ENCODE measurements around the gene POLE3.
"Not testable (repeated sequence)": the region's sequence is repeated elsewhere in the genome, so short reads cannot be mapped to it uniquely, and the experiment has no call there.

Gene POLE3

DNA sequence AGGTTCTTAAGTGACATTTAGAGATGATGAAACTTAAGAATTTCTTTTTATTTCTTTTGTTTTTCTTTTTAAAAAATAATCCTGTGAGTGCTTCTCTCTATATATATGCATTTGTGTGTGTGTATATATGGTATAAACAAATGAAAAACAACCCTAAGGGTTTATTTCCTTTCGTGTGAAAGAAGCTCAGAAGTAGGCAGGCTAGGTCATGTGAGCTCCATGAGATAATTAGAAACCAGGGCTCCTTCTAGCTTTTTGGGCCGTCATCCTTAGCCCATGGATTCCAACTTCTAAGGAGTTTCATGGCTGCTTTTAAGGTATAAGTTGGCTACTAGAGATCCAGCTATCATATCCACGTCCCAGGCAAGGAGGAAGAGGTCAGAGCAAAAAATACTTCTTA is 11.3 kb upstream of the POLE3 start:
- no peak for DNase-seq (ENCODE audit: extremely low read depth, low read depth)
- TF ChIP-seq, protein P1, sequence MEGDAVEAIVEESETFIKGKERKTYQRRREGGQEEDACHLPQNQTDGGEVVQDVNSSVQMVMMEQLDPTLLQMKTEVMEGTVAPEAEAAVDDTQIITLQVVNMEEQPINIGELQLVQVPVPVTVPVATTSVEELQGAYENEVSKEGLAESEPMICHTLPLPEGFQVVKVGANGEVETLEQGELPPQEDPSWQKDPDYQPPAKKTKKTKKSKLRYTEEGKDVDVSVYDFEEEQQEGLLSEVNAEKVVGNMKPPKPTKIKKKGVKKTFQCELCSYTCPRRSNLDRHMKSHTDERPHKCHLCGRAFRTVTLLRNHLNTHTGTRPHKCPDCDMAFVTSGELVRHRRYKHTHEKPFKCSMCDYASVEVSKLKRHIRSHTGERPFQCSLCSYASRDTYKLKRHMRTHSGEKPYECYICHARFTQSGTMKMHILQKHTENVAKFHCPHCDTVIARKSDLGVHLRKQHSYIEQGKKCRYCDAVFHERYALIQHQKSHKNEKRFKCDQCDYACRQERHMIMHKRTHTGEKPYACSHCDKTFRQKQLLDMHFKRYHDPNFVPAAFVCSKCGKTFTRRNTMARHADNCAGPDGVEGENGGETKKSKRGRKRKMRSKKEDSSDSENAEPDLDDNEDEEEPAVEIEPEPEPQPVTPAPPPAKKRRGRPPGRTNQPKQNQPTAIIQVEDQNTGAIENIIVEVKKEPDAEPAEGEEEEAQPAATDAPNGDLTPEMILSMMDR (IDR thresholded peaks at IDR 0.05; ENCODE audit: low read depth, low read length) = no peak

DNA sequence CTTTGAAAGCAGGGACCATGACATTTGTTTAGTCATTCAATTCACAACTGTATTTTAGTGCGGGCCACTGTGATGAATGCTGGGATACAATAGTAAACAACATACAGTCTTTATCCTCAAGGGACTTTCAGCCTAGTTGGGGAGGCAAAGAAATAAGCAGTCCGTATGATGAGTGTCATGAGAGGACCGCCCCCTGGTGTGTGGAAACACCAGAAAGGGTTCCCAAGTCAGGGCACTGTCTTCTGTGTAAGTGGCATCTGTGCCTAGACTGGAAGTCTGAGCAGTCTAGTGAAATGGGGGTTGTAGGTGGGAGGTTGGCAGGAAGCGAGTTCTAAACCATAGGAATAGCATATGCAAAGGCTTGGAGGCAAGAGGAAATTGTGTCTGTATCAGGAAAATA is 6.9 kb upstream of the POLE3 start:
- DNase-seq (ENCODE audit: extremely low read depth, low read depth) = no peak
- TF ChIP-seq, protein P1 (IDR thresholded peaks at IDR 0.05; ENCODE audit: low read depth, low read length) = no peak

DNA sequence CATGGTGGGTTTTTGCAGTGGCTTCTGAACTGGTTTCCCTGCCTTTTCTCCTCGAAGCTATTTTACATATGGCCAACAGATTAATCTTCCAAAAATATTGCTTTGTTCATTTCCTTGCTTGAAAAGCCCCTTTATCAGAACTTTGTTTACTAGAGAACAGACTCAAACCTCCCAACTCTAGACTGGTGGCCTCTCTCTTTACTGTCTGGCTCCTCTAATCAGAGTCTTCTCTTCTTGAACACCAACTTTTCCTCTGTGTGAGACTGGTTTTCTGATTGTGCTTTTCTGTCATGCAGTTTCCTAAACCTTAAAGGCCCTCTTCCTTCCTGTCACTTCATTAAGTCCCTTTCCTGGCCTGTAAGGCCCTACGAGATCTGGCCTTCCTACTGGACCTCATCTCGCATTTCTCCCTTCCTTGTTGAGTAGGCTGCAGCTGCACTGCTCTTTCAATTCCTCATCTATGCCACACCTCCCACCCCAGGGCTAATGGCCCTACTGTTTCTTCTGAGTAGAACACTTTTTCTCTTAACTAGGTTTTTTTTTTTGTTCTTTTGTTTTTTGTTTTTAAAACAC is 5.8 kb upstream of the POLE3 start:
- no peak for DNase-seq (ENCODE audit: extremely low read depth, low read depth)
- TF ChIP-seq, protein P1 (IDR thresholded peaks at IDR 0.05; ENCODE audit: low read depth, low read length) = no peak

DNA sequence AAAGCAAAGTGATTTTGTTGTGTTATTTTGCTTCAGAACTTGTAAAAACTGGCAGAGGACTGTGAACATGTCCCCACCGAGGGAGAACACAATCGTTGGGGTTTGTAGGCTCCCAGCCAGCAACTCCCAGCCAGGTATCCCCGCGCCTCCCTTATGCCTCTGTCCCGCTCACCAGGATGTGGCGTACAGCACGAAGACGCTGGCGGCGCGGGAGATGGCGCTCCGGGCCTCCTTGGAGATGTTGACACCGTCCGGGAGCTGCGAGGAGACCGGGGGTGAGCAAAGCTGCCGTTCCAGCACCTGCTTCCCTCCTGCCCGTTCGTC is 630 bp downstream of the POLE3 start:
- TF ChIP-seq, protein P1 (IDR thresholded peaks at IDR 0.05; ENCODE audit: low read depth, low read length) = no peak; the same call in 1 of the 2 replicates
- DNase-seq (ENCODE audit: extremely low read depth, low read depth) = no peak

DNA sequence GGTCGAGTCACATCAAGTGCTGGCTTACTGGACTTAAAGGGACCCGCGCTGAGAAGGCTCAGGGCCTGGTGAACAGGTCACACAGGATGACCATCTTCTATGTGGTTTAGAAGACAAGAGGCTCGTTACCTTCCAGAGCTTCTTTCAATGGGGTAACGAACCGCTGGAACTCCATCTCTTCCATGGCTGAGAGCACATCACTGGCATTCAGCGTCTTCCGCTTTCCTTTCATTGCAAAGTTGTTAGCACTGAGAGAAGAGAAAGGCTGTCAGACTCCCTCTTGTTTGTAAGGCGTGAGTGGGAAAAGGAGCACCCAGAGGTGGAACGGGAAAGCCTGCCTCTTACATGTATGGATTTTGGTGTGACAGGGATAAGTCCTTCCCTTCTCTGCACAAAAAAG is 994 bp downstream of the POLE3 start:
- no peak for DNase-seq (ENCODE audit: extremely low read depth, low read depth)
- TF ChIP-seq, protein P1 (IDR thresholded peaks at IDR 0.05; ENCODE audit: low read depth, low read length) = no peak

DNA sequence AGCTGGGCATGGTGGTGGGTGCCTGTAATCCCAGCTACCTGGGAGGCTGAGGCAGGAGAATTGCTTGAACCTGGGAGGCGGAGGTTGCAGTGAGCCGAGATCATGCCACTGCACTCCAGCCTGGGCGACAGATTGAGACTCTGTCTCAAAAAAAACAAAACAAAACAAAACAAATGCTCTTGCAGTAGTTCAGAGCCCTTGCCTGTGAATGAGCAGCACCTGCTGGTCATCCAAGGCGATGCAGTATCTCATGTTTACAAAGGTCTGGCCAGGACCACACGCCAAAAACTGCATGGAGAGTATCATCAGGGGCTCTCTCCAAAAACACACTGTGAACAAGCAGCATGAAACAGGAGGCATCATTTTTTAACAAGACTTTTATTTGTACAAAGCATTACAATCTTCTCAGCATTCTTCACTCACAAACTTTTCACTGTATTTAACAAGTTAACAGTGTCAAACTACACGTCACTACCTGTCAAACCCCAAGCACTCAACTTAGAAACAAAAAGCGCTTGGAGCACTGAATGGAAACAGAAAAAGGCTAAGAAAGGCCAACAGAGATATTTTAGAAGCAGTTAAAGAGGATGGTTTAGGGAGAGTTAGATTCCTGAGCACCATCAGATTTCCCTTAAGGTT is 3.5 kb downstream of the POLE3 start:
- TF ChIP-seq, protein P1 (IDR thresholded peaks at IDR 0.05; ENCODE audit: low read depth, low read length) = peak; percentile 87
- DNase-seq (ENCODE audit: extremely low read depth, low read depth) = peak; percentile 50

DNA sequence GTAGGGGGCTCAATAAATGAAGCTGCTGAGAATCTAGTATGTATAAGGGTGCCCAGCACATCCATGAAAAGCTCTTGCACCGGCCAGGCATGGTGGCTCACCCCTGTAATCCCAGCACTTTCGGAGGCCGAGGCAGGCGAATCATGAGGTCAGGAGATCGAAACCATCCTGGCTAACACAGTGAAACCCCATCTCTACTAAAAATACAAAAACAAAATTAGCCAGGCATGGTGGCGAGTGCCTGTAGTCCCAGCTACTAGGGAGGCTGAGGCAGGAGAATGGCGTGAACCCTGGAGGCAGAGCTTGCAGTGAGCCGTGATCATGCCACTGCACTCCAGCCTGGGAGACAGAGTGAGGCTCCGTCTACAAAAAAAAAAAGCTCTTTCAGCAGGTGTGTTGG is 4.1 kb downstream of the POLE3 start:
- not testable (repeated sequence) for DNase-seq (ENCODE audit: extremely low read depth, low read depth)

DNA sequence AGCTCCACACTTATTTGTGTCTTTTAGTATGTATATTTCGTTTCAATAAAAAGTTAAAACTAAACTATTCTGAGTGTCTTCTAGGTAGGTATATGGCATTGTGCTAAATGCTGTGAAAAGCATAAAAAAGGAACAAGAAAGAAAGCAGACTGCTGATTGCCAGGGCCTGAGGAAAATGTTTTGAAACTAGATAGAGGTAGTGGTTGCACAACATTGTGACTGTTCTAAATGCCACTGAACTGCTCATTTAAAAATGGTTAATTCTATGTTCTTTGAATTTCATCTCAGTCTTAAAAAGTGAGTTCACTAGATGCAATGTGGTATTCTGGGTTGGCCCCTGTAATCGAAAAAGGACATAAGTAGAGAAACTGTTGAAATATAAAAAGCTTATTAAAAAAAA is 6.8 kb downstream of the POLE3 start:
- DNase-seq (ENCODE audit: extremely low read depth, low read depth) = no peak
- TF ChIP-seq, protein P1 (IDR thresholded peaks at IDR 0.05; ENCODE audit: low read depth, low read length) = no peak
